ENCODE data around the gene NBR1.
"Not testable (repeated sequence)": the region's sequence is repeated elsewhere in the genome, so short reads cannot be mapped to it uniquely, and the experiment has no call there.

DNA sequence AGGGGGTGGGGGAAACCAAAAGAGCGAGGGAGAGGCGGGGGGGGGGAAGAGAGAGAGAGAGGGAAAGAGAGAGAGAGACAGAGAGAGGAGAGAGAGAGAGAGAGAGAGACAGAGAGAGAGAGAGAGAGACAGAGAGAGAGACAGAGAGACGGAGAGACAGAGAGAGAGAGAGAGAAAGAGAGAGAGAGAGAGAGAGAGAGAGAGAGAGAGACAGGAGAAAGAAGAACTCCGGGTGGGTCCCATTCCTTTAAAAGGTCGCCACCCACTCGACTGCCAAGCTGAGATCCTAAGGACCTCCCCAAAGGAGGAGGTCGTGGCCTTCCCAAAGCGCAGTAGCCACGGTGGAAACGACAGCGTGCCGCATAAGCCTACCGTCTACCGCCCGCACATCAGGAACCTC is 62.2 kb downstream of the NBR1 start:
- not testable (repeated sequence) for TF ChIP-seq POLR2A (IDR thresholded peaks at IDR 0.05; ENCODE audit: low read length); GATA1 (IDR thresholded peaks at IDR 0.05; ENCODE audit: low read depth, low read length)

Data from erythroblast (primary cell).